HG03520 (cell line): ENCODE measurements around the gene LONRF3.

Source experiments
- ATAC-seq: cut with Tn5 transposase; IDR thresholded peaks from one replicate; pipeline ENCODE4 v1.9.1; 2021; ENCODE audit warnings: mild to moderate bottlenecking, moderate library complexity; ENCODE audit not compliant: unreplicated experiment

Gene LONRF3

DNA sequence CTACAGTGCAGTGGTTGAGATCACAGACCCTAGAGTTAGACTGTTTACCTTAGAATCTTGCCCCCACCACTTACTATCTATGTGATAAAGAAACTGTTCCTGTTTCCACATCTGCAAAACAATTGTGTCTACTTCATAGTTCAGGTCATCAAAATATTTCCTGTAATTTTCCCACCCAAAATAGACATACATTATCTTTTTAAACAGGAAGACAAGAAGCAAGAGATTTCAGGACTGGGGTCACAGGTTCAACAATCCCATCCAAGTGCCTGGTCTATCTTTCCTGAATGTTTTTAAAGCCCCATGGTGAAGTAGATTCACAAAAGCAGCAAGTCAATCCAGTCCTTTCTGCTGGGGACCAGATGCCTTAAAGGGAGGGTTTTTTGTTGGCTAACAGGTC lies 56.6 kb downstream of the LONRF3 start:
- no peak for ATAC-seq

DNA sequence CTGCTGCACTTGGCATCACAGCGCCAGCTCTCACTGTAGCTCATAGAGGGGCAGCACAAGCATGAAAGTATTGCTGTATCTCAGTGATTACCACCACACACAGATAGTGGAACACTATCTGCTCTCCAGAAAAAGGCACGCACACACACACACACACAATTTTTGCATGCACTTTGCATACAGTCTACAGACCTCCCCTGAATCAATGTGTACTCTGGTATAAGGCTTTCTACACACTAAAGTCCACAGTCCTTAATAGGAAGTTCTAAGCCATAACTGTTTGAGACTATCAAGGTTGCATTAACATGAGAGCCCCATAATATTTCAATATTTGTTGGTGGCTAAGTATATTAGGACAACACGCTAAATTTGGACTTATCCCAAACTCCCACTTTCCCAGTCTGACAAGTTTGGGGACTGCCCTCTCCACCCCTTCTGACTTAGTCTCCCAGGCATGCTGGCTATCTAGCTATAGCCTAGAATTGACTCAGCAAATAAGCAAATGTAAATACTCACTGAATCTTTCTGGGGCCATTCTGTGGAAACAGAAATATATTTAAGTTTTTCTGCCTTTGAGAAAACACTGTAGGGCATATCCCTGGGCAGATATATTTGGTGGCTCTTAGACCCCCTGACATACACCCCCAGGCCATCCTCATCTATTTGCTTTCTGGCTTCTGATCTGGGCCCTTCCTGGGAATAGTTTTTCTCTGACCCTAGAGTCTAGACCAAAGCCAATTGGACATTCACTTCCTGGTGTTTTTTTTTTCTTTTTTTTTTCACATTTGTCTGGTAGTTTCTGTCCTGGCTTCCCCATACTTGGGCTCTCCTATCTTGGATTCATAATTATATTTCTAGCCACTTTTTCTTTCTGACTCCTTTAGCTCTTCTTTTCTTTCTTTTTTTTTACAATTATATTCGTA lies 62.0 kb downstream of the LONRF3 start:
- no peak for ATAC-seq

DNA sequence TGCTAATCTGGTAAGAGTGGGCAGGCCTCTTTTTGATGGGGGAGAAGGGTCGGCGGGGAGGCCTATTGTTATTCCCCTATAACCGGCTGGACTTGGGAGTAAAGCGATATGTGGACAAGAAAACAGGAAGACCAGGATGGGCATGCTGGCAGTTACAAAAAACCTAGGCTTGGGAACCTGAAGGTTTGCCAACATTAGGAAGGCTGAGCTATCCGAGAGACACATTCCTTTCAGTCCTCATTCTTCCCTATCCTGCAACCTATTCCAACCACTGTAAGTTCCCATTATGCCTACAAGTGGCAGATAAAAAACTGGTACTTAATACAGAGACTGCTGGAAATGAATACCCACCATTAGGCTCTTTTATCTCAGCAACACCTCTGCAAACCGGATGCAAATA lies 66.0 kb downstream of the LONRF3 start:
- no peak for ATAC-seq

DNA sequence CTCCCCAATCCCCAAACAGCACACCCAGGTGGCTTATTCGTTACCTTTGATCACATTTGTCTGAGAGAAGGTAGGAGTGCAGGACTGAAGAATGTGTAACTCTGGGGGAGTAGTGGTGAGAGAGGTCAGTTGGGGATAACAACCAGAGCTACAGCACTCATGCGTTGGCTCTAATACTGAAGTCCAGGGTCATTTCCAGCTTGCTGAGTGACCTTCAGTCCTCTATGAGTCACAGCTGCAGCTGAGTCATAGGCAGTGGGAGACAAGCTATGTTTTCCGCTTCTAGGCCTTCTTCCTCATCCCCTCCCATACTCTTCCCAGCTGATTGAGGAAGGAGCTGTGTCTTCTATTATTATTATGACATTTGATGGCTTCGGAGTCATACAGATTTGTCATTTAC lies 66.8 kb downstream of the LONRF3 start:
- ATAC-seq, result no peak

DNA sequence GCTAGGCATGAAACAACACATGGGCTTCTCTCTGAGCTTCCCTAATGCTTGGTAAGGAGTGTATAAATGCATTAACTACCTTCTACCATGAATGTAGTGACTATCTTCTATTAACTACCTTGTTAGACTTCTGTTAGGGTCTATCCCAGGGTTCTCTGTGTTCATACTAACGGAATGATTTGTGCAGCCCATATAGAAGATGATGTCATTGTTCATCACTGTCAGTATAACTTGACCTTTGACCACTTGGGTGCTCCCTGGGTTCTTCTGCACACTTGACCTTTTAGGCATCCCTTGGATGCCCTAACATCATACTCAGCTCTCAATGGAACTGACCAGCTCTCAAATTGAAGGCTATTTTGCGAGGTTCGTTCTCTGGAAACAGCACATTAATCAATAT lies 67.6 kb downstream of the LONRF3 start:
- no peak for ATAC-seq

DNA sequence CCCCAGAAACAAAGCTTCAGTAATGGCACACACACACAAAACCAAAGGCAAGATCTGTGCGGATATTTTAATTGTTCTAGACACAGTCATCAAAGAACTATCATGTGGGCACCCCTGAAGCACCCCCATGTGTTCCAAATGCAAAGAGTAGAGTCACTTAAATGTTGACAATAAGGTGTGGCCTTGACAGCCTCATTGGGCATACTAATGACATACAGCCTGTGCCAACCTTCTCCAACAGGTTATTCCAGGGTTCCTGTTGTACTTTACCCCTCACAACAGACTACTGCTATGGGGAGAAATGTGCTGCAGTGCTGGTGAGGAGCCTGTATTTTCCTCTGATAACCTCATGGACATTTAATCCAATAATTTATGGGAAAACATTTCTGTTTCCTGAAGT lies 68.6 kb downstream of the LONRF3 start:
- no peak for ATAC-seq

DNA sequence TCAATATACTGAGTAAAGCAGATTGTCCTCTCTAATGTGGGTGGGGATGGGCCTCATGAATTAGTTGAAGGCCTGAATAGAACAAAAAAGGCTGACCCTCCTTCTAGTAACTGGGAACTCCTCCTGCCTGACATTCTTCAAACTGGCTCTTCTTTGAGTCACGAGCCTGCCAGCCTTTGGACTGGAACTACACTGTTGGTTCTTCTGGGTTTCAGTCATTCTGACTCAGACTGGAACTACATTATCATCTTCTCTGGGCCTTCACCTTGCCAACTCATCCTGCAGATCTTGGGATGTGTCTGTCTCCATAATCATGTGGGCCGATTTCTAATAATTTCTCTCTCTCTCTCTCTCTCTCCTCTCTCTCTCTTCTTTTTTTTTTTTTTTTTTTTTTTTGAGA lies 71.5 kb downstream of the LONRF3 start:
- no peak for ATAC-seq

DNA sequence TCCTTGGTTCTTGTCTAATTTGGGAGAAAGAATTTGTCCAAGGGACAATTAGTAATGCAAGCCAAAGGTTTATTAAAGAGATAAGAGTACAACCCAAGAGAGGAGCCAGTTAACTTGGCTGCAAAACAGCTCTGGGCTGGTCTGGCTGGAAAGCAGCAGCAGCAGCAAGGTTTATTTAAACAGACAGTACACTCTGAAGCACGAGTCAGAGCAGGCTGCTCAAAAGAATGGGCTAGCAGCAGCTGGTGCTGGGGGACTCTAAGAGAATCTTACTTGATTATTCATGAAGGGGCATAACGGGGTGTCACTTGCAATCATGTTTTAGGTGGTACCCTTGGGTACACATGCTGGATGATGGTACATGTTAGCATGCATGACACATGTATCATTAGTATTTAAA lies 81.3 kb downstream of the LONRF3 start:
- no peak for ATAC-seq

DNA sequence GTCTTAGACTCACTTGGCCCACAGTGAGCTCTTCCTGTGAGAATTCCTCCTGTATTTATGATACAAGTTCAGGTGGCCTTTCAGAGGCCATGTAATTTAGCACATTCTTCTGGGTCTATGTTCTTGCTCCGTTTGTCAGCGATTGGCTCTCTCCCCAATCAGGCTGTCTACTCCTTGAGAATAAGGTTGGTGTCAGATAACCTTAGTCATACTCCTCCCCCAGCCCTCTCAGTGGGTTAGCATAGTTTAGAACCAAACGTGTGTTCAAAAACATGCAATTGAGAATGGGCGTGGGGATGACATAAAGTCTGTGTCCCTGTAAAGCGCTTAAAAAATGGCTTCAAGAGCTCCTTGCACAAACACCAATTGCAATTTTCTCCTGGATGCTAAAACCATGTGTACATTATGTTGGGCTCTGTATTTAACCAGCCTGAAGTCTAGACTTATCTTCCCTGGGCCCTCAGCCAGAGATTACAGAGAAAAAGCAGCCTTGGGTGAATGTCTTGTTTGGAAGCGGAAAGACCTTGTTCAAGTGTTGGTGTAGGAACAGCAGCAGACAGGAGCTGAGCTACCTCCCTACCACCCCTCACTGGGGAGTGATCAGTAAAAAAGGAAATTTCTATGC lies 88.4 kb downstream of the LONRF3 start:
- ATAC-seq, result no peak

DNA sequence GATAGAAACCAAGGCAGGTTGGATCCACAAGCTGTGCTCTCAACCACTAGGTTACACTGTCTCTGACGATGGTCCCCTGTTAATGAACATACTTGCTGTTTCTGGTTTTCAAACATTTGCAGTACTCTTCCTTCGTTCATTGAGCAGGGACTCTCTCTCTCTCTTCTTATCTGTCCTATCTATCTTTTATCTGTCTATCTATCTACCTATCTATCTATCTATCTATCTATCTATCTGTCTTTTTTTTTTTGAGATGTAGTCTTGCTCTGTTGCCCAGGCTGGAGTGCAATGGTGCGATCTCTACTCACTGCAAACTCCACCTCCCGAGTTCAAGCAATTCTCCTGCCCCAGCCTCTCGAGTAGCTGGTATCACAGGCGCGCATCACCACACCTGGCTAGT lies 89.0 kb downstream of the LONRF3 start:
- ATAC-seq, result no peak

DNA sequence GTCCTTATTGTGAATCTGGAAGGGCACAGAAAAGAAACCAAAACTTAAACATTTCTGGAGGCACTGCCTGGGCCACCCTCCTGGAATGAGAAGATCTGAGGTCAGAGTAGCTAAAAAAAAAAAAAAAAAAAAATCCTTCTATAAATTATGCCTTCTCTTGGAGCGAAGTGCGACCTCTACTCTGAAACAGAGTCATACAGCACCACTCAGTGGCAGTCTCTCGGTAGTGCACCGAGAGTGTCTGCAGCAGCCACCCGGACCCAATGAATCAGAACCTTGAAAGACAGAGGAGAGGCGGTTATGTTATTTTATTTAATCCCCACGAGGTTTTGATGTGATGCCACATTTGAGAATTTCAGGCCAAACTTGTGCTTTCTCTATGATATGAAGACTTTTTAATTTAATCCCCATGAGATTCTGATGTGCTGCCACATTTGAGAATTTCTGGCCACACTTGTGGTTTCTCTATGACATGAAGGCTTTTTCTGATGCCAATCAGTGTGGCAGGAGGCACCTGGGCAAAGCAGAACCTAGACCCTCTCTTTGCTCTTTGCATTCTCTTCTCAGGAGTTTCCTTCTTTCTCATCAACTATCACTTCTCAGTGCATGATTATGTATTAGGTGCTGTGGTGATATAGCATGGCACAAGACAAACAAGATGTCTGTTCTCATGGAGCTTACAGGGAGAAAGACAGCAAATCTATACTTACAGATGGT lies 92.8 kb downstream of the LONRF3 start:
- ATAC-seq, result no peak
